Astrocyte (in vitro differentiated cells and primary cell): ENCODE measurements around the gene GALK2. TPM values are rescaled to one million over a fixed set of nuclear protein-coding genes. Genes with fewer than 3 reads are reported as not detected.
A peak's percentile ranks its signal among the peaks of the same experiment; 100 is the strongest.

Experiments used
- DNase-seq: peaks from one replicate; pipeline ENCODE4 v3.0.0-alpha.2; 2010; ENCODE audit warnings: low read depth
- FAIRE-seq: peaks from 2 replicates; lab custom pipeline; 2011; peaks lifted over from hg19 to GRCh38; lab: Jason Lieb, UNC
- H2AFZ ChIP-seq: 2 replicates; pipeline ENCODE4 v1.6.0; 2012; ENCODE audit warnings: low read depth, low read length, inconsistent platforms
- H3K27ac ChIP-seq: 2 replicates; pipeline ENCODE4 v1.5.1; 2011; ENCODE audit warnings: low read depth, low read length, inconsistent platforms
- H3K27me3 ChIP-seq: 2 replicates; pipeline ENCODE4 v1.6.0; 2011; ENCODE audit warnings: low read length, inconsistent platforms; ENCODE audit not compliant: insufficient read depth
- H3K36me3 ChIP-seq: 2 replicates; pipeline ENCODE4 v1.5.1; 2011; ENCODE audit warnings: low read length, inconsistent platforms; ENCODE audit not compliant: insufficient read depth
- H3K4me1 ChIP-seq: 2 replicates; pipeline ENCODE4 v1.5.1; 2011; ENCODE audit warnings: low read length, inconsistent platforms; ENCODE audit not compliant: insufficient read depth
- H3K4me2 ChIP-seq: 2 replicates; pipeline ENCODE4 v1.6.0; 2012; ENCODE audit warnings: low read length, inconsistent platforms
- H3K4me3 ChIP-seq: 2 replicates; pipeline ENCODE4 v1.5.1; 2011; ENCODE audit warnings: low read depth, mild to moderate bottlenecking, low read length, inconsistent platforms; ENCODE audit not compliant: insufficient read depth
- H3K79me2 ChIP-seq: 2 replicates; pipeline ENCODE4 v1.6.0; 2012; ENCODE audit warnings: mild to moderate bottlenecking, low read length, inconsistent platforms; ENCODE audit not compliant: insufficient read depth
- H3K9ac ChIP-seq: 2 replicates; pipeline ENCODE4 v1.6.0; 2012; ENCODE audit warnings: mild to moderate bottlenecking, low read length, inconsistent platforms
- H3K9me3 ChIP-seq: 2 replicates; pipeline ENCODE4 v1.5.1; 2012; ENCODE audit warnings: low read depth, mild to moderate bottlenecking, low read length, inconsistent platforms; ENCODE audit not compliant: insufficient read depth
- H4K20me1 ChIP-seq: 2 replicates; pipeline ENCODE4 v1.6.0; 2012; ENCODE audit warnings: low read length, inconsistent platforms; ENCODE audit not compliant: insufficient read depth
- H3K27ac Mint-ChIP-seq: one replicate; pipeline ENCODE4 v1.8.0; 2021; ENCODE audit warnings: mild to moderate bottlenecking, mixed read lengths; ENCODE audit not compliant: unreplicated experiment
- H3K27me3 Mint-ChIP-seq: one replicate; pipeline ENCODE4 v1.8.0; 2021; ENCODE audit warnings: low read depth, mixed read lengths; ENCODE audit not compliant: unreplicated experiment
- H3K36me3 Mint-ChIP-seq: one replicate; pipeline ENCODE4 v1.8.0; 2021; ENCODE audit warnings: low read depth, mixed read lengths; ENCODE audit not compliant: unreplicated experiment
- H3K4me1 Mint-ChIP-seq: one replicate; pipeline ENCODE4 v1.8.0; 2021; ENCODE audit warnings: low read depth, mixed read lengths; ENCODE audit not compliant: unreplicated experiment
- H3K4me3 Mint-ChIP-seq: one replicate; pipeline ENCODE4 v1.8.0; 2021; ENCODE audit warnings: mild to moderate bottlenecking, moderate library complexity, mixed read lengths; ENCODE audit not compliant: unreplicated experiment
- H3K9me3 Mint-ChIP-seq: one replicate; pipeline ENCODE4 v1.8.0; 2021; ENCODE audit warnings: mild to moderate bottlenecking, mixed read lengths; ENCODE audit not compliant: unreplicated experiment
- CTCF ChIP-seq: IDR thresholded peaks from 2 replicates; pipeline ENCODE4 v1.5.1; 2011; ENCODE audit warnings: low read depth, mild to moderate bottlenecking, inconsistent platforms, low read length, moderate library complexity; ENCODE audit not compliant: insufficient read depth
- EZH2 ChIP-seq: IDR thresholded peaks from 2 replicates; pipeline ENCODE4 v1.6.1; 2012; ENCODE audit warnings: mild to moderate bottlenecking, low read length, inconsistent platforms; ENCODE audit not compliant: insufficient read depth
- total RNA-seq: library from RNA; stranded (reverse); gene quantifications from 2 replicates; pipeline ENCODE4 v1.2.1, GENCODE V29; 2021

The GALK2 gene
- total RNA-seq, 1 donor from 2014 or later, result 21.4 TPM

GRCh38 chr15:49279521-49280456, 109.7 kb downstream of the GALK2 start:
- Histone ChIP-seq H3K4me3 (no peak overlapping the region), H3K4me1 (peaks cover 18% of the 10 kb centered on the region), H2AFZ (no peak overlapping the region), H3K27ac (no peak overlapping the region), H3K36me3 (peaks cover 3% of the 10 kb centered on the region), H3K4me2 (no peak overlapping the region), H3K9ac (no peak overlapping the region), H3K79me2 (no peaks in the 10 kb centered on the region), H3K27me3 (no peaks in the 10 kb centered on the region), H4K20me1 (peaks cover 8% of the 10 kb centered on the region), H3K9me3 (no peaks in the 10 kb centered on the region)
- FAIRE-seq (no peak), DNase-seq (no peak)
- Mint-ChIP-seq H3K27ac (no peak overlapping the region), H3K4me1 (peaks cover 10% of the 10 kb centered on the region), H3K4me3 (no peak overlapping the region), H3K36me3 (peaks cover 6% of the 10 kb centered on the region), H3K9me3 (no peaks in the 10 kb centered on the region), H3K27me3 (no peaks in the 10 kb centered on the region)
- TF ChIP-seq EZH2 (no peak), CTCF (no peak)

GRCh38 chr15:49282366-49282765, 112.3 kb downstream of the GALK2 start:
- FAIRE-seq, result peak; percentile 74
- Histone ChIP-seq H2AFZ (no peak overlapping the region), H3K9ac (no peak overlapping the region), H4K20me1 (peaks cover 8% of the 10 kb centered on the region), H3K9me3 (no peaks in the 10 kb centered on the region), H3K79me2 (no peaks in the 10 kb centered on the region), H3K27me3 (no peaks in the 10 kb centered on the region), H3K27ac (no peak overlapping the region), H3K4me2 (peak overlapping the region; percentile 61), H3K4me1 (peaks cover 18% of the 10 kb centered on the region), H3K4me3 (no peak overlapping the region), H3K36me3 (peaks cover 3% of the 10 kb centered on the region)
- H3K4me3 Mint-ChIP-seq, result no peak overlapping the region
- H3K36me3 Mint-ChIP-seq, result peaks cover 20% of the 10 kb centered on the region
- DNase-seq, result peak; percentile 97
- H3K27ac Mint-ChIP-seq, result peak overlapping the region; percentile 7
- peaks cover 10% of the 10 kb centered on the region for H3K4me1 Mint-ChIP-seq
- TF ChIP-seq EZH2, result no peak
- TF ChIP-seq CTCF, result no peak
- H3K27me3 Mint-ChIP-seq, result no peaks in the 10 kb centered on the region
- peaks cover 3% of the 10 kb centered on the region for H3K9me3 Mint-ChIP-seq
